HepG2 (cell line): ENCODE results near the gene RASSF4. TPM values are rescaled to one million over a fixed set of nuclear protein-coding genes. Genes with fewer than 3 reads are reported as not detected.
A peak's percentile ranks its signal among the peaks of the same experiment; 100 is the strongest.

Experiments
- DBP ChIP-seq: sonication (generic); formaldehyde crosslinking; IDR thresholded peaks from 2 replicates; pipeline ENCODE4 v1.4.0; 2020; ENCODE audit warnings: missing genetic modification reagents; ENCODE audit errors: not compliant biosample characterization
- HNRNPH1 ChIP-seq: fragments of 200-400 bp; formaldehyde crosslinking; optimal IDR thresholded peaks from 2 replicates; pipeline ENCODE3; 2017; ENCODE audit warnings: mild to moderate bottlenecking, low read depth, low read length
- JUNB ChIP-seq: sonication (generic); formaldehyde crosslinking; IDR thresholded peaks from 2 replicates; pipeline ENCODE4 v1.8.0; 2022; ENCODE audit warnings: missing genetic modification reagents, mild to moderate bottlenecking, borderline replicate concordance
- KAT7 ChIP-seq: IDR thresholded peaks from 2 replicates; pipeline ENCODE4 v1.6.1; 2018; ENCODE audit warnings: borderline replicate concordance, missing compliant biosample characterization
- NFYB ChIP-seq: sonication (generic); formaldehyde crosslinking; IDR thresholded peaks from 2 replicates; pipeline ENCODE4 v1.4.0; 2020; ENCODE audit warnings: missing genetic modification reagents
- PHF20 ChIP-seq: sonication (generic); formaldehyde crosslinking; IDR thresholded peaks from 2 replicates; pipeline ENCODE4 v1.5.0; 2020; ENCODE audit warnings: mild to moderate bottlenecking, missing genetic modification reagents
- SKIL ChIP-seq: sonication (generic); formaldehyde crosslinking; IDR thresholded peaks from 2 replicates; pipeline ENCODE4 v1.8.0; 2022; ENCODE audit warnings: missing genetic modification reagents, mild to moderate bottlenecking, moderate library complexity, borderline replicate concordance
- SMYD3 ChIP-seq: sonication (generic); formaldehyde crosslinking; IDR thresholded peaks from 2 replicates; pipeline ENCODE4 v1.8.1; 2023; ENCODE audit warnings: mild to moderate bottlenecking, missing genetic modification reagents
- STAG1 ChIP-seq: sonication (generic); formaldehyde crosslinking; IDR thresholded peaks from 2 replicates; pipeline ENCODE4 v1.4.0; 2020; ENCODE audit warnings: missing genetic modification reagents
- TEF ChIP-seq: sonication (generic); formaldehyde crosslinking; IDR thresholded peaks from 2 replicates; pipeline ENCODE4 v1.5.0; 2020; ENCODE audit warnings: missing genetic modification reagents
- TFE3 ChIP-seq: IDR thresholded peaks from 2 replicates; pipeline ENCODE4 v1.6.1; 2016
- TRIM22 ChIP-seq: fragments of 450-650 bp; IDR thresholded peaks from 2 replicates; pipeline ENCODE4 v1.6.1; 2017
- WIZ ChIP-seq: sonication (generic); formaldehyde crosslinking; IDR thresholded peaks from 2 replicates; pipeline ENCODE4 v1.5.1; 2020; ENCODE audit warnings: mild to moderate bottlenecking, missing genetic modification reagents
- ZFP90 ChIP-seq: sonication (generic); formaldehyde crosslinking; IDR thresholded peaks from 2 replicates; pipeline ENCODE4 v1.8.0; 2022; ENCODE audit warnings: missing genetic modification reagents, mild to moderate bottlenecking, inconsistent platforms, borderline replicate concordance
- ZNF280D ChIP-seq: sonication (generic); formaldehyde crosslinking; IDR thresholded peaks from 2 replicates; pipeline ENCODE4 v1.5.1; 2020; ENCODE audit warnings: mild to moderate bottlenecking, missing genetic modification reagents
- ZNF296 ChIP-seq: sonication (generic); formaldehyde crosslinking; conservative IDR thresholded peaks from 2 replicates; pipeline ENCODE4 v1.5.0; 2020; ENCODE audit warnings: mild to moderate bottlenecking, missing genetic modification reagents
- ZNF33B ChIP-seq: sonication (generic); formaldehyde crosslinking; IDR thresholded peaks from 2 replicates; pipeline ENCODE4 v1.5.1; 2020; ENCODE audit warnings: mild to moderate bottlenecking, missing genetic modification reagents
- ZNF704 ChIP-seq: sonication (generic); formaldehyde crosslinking; IDR thresholded peaks from 2 replicates; pipeline ENCODE4 v1.8.1; 2023; ENCODE audit warnings: mild to moderate bottlenecking, inconsistent platforms, moderate library complexity, missing genetic modification reagents, borderline replicate concordance
- polyA plus RNA-seq, 8 experiments: library from polyadenylated mRNA; depleted of rRNA in 3 of 8; stranded (reverse) in 7 of 8; unstranded in 1 of 8; fragments of >200 nt; fragmentation: Illumina TruSeq in 4 of 8; extraction: Trizol in 4 of 8; gene quantifications; 2 replicates each; pipeline versions ENCODE4 v1.2.1 to v1.2.3, GENCODE V29; 2011 to 2016; ENCODE audit warnings: low read depth in 4 of 8, missing spikeins in 1 of 8, mixed read lengths in 1 of 8; ENCODE audit not compliant: insufficient read depth in 1 of 8
- total RNA-seq, 5 experiments: library from RNA; depleted of rRNA; stranded (reverse); fragments of >200 nt; fragmentation: Illumina TruSeq; extraction: Trizol; gene quantifications; 2 replicates each; pipeline ENCODE4 v1.2.3, GENCODE V29; 2016; ENCODE audit warnings: low read depth in 1 of 5

Gene RASSF4
- total and polyA plus RNA-seq, 2 of the 13 experiments (the other 11 are each of a cell fraction or from before 2014, with no cell fraction given), result 34.0 to 51.7 TPM

- peak; percentile 49; the same call in 1 of the 2 replicates for TF ChIP-seq ZNF280D (CRISPR knock-in tag)
- TF ChIP-seq TRIM22, result no peak
- TF ChIP-seq KAT7, result peak; percentile 48; the same call in 1 of the 2 replicates
- no peak; the same call in 1 of the 2 replicates for TF ChIP-seq STAG1
- no peak for TF ChIP-seq ZNF33B (CRISPR knock-in tag)
- no peak for TF ChIP-seq HNRNPH1
- TF ChIP-seq SMYD3, result peak; percentile 79
- peak; percentile 79 for TF ChIP-seq SKIL (CRISPR knock-in tag)
- TF ChIP-seq JUNB (CRISPR knock-in tag), result no peak
- TF ChIP-seq ZFP90, result no peak
- TF ChIP-seq ZNF296 (CRISPR knock-in tag), result no peak
- peak; percentile 84 for TF ChIP-seq TFE3
- TF ChIP-seq NFYB (CRISPR knock-in tag), result no peak
- TF ChIP-seq TEF (CRISPR knock-in tag), result no peak
- TF ChIP-seq ZNF704 (CRISPR knock-in tag), result no peak
- no peak for TF ChIP-seq WIZ
- no peak for TF ChIP-seq PHF20 (CRISPR knock-in tag)
- TF ChIP-seq DBP (CRISPR knock-in tag), result no peak
These were observed 36.5 kb downstream of the RASSF4 start (continued) for GRCh38 chr10:44995914-44996669.
